KOPT-K1 (cell line): ENCODE measurements around the gene TOGARAM2.

ENCODE experiments used
- H3K27ac ChIP-seq: fragments of 200-600 bp; sonication (generic); 2 replicates; pipeline ENCODE4 v1.5.1; 2016; ENCODE audit warnings: antibody characterized with exemption, mild to moderate bottlenecking, low read depth, low read length; ENCODE audit not compliant: poor library complexity, severe bottlenecking
- H3K36me3 ChIP-seq: fragments of 200-600 bp; sonication (generic); 2 replicates; pipeline ENCODE4 v1.5.1; 2017; ENCODE audit warnings: antibody characterized with exemption, mild to moderate bottlenecking, low read length, moderate library complexity; ENCODE audit not compliant: insufficient read depth
- H3K9me3 ChIP-seq: fragments of 200-600 bp; sonication (generic); 2 replicates; pipeline ENCODE4 v1.5.1; 2017; ENCODE audit warnings: antibody characterized with exemption, low read length, mild to moderate bottlenecking; ENCODE audit not compliant: insufficient read depth, poor library complexity, severe bottlenecking

TOGARAM2 gene

DNA sequence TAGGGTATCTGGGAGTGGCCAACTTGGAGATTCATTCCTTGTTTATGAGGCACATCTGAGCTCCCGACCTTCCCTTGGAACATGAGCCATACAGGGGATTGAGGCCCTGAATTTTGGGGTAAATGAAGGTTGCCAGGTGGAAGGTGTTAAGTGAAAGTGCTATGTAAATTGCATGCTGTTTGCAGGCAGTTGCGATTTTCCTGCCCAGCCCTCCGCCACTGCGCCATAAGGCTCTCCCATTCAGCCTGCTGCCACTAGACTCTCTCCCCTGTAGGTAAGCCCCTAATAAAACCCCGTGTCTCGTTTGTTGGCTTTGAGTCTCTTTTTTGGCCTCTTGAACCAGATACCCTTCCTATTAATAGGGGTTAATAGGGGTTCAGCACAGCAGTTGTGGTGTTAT, 59.5 kb downstream of the TOGARAM2 start:
- Histone ChIP-seq H3K27ac (no peak overlapping the region), H3K9me3 (no peaks in the 10 kb centered on the region), H3K36me3 (peaks cover 4% of the 10 kb centered on the region; the same call in 1 of the 2 replicates)

DNA sequence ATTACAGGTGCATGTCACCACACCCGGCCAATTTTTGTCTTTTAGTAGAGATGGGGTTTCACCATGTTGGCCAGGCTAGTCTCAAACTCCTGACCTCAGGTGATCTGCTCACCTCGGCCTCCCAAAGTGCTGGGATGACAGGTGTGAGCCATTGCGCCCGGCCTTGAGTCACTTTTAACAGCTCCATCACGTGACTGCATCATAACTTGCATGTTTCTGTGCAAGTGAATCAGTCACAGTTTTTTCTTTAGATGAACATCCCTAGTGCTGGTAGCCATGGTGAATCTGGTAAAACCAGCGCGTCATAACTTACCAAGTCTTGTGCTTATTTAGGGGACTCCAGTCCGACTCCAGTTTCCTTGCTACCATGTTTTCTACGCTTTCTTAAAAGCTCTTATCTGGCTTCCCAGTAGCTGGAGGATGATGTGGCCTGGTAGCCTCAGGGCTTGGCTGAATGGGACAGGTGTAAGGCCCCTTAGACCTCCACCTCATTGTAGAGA, 60.1 kb downstream of the TOGARAM2 start:
- Histone ChIP-seq H3K36me3 (peaks cover 4% of the 10 kb centered on the region; the same call in 1 of the 2 replicates), H3K9me3 (no peaks in the 10 kb centered on the region), H3K27ac (no peak overlapping the region)

DNA sequence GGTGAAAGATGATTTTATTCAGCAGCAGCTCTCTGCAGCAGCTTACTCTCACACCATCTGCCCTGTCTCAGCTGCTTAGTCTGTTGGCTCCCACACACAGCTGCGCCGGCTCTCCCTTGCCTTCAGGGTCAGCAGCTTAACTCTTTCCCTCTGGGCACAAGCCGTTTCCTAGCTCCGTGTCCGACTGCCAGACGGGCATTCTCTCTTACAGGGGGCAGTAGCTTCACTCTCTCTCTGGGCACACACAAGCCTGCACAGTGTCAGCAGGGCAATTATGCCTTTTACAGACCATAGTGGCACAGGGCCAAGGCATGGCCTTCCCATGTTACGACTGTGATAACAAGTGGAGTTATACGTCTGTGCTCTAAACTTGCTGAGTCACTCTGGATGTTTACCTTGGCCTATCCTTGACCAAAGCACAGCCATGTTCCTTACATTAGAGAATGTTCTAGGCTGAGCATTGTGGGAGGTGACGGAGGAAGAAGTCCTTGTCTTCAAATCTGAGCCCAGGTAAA, 61.5 kb downstream of the TOGARAM2 start:
- Histone ChIP-seq H3K9me3 (no peaks in the 10 kb centered on the region), H3K36me3 (no peaks in the 10 kb centered on the region), H3K27ac (no peak overlapping the region)

DNA sequence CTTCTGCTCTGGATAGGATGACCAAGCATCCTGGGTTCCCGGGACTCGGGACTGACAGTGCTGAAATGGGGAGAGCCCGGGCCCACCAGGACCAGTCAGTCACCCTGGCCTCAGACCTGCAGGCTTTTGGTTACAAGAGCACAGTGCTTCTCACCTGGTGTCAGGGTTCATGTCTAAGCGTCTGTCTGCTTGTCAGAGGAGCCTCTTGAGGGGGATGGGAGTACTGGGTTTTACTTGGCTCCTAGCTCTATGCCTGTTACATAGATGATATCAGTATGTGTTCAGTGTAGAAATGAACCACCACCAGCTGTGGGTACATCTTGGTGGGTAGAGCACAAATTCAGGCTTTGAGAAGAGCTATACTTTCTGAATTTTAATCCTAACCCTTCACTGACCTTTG, 63.4 kb downstream of the TOGARAM2 start:
- Histone ChIP-seq H3K36me3 (no peaks in the 10 kb centered on the region), H3K9me3 (no peaks in the 10 kb centered on the region), H3K27ac (no peak overlapping the region)

DNA sequence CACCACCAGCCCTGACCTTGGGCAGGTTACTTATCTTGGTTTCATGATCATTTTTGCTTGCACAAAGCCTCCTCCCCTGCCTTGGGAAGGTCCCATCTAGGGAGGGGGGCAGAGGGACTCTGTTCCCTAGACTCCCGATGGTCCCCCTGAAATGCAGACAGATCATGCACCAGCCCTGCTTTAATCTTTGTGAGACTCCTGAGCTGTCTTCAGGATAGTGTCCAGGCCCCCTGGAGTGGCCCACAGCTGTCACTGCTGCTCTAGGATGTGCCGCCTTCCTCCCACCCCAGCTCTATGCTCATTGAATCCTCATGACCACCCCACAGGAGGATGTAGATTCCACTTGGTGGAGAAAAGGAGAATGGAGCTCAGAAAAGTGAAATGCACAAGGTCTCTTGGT, 65.2 kb downstream of the TOGARAM2 start:
- no peaks in the 10 kb centered on the region for H3K9me3 ChIP-seq
- H3K36me3 ChIP-seq, result no peaks in the 10 kb centered on the region
- H3K27ac ChIP-seq, result no peak overlapping the region

DNA sequence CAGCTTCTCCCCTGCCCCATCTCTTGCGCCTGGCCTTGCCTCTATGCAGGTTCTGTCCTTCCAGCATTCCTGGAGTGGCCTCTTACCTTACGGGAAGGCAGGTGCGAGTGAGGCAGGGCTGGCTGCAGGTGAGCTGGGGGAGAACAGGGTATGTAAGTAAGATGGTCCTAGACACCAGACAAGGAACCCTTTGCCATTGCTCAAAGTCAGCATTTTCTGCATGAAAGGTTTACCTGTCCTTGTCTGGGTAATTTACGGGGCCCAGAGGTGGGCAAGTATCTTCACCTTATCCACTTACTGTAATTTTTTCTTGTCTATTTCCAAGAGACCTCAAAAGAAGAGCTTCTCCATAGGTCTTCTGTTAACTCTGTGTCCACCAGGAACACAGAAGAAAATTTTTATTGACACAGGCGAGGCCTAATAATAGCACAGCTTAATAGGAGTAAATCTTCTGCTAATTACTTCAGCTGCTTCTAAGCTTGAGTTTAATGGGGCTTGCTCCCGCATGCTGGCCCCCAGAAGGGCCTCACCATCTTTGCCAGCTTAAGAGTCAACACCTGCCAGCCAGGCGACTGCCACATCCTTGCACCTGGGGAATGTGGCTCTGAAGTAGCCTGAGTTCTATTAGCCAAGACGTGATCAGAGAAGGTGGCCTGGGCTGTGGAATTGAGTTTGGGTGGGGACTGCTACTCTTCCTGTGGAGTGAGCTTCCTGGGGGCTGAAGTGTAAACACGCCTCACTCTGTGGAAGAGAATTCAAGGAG, 66.2 kb downstream of the TOGARAM2 start:
- Histone ChIP-seq H3K9me3 (no peaks in the 10 kb centered on the region), H3K27ac (peak overlapping the region; percentile 2), H3K36me3 (no peaks in the 10 kb centered on the region)

DNA sequence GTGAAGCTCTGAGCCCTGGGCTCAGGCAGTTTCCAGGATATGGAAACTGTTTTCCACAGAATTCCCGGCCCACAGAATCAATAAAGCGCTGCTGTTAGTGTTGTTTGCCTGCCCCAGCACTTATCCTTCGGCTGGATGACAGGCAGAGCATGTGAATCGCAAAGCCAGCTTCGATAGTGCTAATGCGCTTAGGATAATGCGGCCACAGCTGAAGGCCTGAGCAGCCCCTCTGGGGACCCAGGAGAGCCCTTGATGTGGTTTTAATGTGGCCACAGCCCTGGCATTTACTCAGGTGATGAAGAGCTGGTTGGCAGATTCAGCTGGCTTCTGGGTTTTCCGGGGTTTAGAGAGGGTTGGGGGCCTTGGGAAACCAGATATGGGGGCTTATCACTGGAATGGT, 69.5 kb downstream of the TOGARAM2 start:
- Histone ChIP-seq H3K9me3 (no peaks in the 10 kb centered on the region), H3K36me3 (no peaks in the 10 kb centered on the region), H3K27ac (no peak overlapping the region)

DNA sequence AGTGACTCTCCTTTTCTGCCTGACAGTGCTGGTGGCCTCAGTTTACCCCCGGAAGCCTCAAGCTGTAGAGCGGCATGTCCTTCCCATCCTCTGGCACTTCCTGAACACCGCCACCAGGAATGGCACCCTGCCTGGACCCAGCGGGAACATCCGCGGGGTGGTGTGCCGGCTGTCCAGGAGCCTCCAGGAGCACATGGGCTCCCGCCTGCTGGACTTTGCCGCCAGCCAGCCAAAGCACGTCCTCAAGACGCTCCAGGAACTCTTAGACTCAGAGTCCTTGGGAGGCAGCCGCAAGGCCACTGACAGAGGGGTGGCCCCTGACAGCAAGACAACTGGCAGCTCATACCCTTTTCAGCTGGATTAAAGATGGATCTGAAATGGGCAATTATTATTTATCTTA, 70.6 kb downstream of the TOGARAM2 start:
- H3K27ac ChIP-seq, result no peak overlapping the region
- H3K36me3 ChIP-seq, result no peaks in the 10 kb centered on the region
- no peaks in the 10 kb centered on the region for H3K9me3 ChIP-seq

DNA sequence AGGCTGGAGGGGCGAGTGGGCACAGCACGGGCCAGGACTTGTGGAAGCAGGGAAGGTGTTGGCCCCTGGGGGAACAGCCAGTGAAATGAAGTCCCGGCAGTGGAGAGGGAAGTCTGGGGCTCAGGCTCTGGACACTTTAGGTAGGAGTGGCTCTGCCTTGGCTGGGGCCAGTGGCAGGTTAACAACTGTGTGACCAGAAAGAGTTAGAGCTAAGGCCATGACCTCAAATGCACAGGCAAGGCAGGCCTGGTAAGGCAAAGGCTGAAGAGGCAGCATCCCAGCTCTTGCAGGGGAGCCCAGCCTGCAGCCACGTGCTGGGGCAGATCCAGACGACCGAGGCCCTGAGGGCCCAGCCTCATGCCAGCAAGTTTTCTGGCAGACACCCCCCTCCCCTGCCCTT, 71.7 kb downstream of the TOGARAM2 start:
- Histone ChIP-seq H3K9me3 (no peaks in the 10 kb centered on the region), H3K36me3 (no peaks in the 10 kb centered on the region), H3K27ac (no peak overlapping the region)

DNA sequence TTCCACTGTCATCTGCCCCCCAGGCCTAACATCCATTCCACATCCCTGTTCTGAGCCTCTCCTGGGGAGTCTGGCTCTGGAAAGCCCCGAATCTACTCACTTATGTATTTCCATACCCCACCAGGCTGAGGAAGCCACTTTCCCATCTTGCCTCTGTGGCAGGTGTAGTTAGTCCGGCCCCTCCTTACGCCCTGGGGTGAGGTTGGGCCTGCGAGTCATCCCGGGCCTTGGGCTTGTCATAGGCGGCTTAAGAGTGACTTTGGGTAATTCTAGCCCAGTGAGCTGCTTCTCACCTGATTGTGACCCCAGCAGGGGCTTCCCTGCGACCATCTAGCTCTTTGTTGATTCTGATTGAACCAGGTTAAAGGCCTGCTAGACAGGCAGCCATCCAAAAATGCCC, 72.1 kb downstream of the TOGARAM2 start:
- Histone ChIP-seq H3K36me3 (no peaks in the 10 kb centered on the region), H3K9me3 (no peaks in the 10 kb centered on the region), H3K27ac (no peak overlapping the region)

DNA sequence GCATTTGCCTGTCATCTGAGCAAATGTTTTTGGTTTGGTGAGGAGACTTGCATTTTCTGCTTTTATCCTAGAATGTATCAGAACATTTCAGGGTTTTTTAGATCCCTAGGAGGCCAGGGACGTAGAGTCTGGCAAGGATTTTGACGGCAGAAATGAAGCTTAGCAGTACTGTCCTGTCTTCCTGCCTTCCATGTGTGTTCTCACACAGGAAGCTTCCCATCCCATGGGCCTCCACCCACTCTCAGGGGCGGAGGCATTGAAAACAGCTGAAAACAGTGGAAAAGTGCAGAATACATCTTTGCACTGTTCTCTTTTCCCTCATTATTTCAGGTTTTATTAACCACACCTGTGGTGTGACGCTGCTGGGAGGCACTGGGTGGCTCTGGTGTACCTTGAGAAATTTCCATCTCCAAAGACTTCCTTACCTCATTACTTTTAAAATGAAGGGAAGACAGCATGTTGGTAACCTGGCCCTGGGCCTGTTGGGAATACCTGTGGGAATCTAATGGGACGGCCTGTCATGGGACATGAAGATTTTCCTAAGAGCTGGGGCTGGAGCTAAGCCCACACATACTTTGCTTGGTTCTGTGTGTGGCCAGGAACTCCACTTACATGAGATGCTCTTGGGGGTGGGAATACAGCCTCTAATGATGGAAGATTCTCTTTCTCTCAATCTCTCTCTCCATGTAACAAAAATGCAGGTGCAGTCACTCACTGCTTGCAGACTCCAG, 72.7 kb downstream of the TOGARAM2 start:
- Histone ChIP-seq H3K27ac (no peak overlapping the region), H3K36me3 (no peaks in the 10 kb centered on the region), H3K9me3 (no peaks in the 10 kb centered on the region)

DNA sequence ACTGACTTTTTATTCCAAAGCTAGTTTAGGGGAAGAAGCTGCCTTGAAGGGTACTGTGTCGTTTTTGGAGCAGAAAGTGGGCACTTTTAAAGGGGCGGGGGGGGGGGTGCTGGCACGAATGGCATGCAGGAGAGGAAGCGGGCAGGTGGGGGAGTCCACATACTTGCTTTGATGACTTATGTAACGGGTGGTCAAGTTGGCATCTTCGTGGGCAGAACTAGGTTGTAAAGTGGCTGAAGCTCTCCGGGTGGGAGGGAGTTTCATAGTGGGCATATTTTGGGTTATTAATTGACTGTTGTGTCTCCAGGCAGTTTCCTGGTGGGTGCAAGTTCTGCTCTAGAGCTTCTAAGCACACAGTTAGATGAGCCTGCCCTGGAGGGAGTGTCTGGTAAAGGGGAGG, 73.3 kb downstream of the TOGARAM2 start:
- H3K27ac ChIP-seq, result no peak overlapping the region
- no peaks in the 10 kb centered on the region for H3K9me3 ChIP-seq
- H3K36me3 ChIP-seq, result no peaks in the 10 kb centered on the region

DNA sequence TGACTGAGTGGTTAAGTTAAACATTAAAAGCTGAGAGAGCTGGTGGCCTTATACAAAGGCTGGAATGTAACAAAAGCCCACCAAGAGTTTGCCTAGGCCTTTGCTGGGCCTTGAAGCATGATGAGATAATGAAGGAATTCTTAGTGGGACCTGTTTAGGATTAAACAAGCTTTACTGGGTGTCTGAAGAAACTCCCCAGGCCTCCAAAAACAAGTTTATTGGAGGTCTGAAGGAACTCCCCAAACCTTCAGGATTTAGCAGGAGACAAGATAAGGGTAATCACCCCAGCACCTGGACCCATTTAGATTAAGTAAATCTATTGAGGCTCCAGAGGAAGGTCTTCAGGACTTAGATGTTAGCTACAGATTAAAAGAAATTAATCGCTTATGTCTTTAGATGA, 74.5 kb downstream of the TOGARAM2 start:
- Histone ChIP-seq H3K36me3 (no peaks in the 10 kb centered on the region), H3K9me3 (no peaks in the 10 kb centered on the region)

DNA sequence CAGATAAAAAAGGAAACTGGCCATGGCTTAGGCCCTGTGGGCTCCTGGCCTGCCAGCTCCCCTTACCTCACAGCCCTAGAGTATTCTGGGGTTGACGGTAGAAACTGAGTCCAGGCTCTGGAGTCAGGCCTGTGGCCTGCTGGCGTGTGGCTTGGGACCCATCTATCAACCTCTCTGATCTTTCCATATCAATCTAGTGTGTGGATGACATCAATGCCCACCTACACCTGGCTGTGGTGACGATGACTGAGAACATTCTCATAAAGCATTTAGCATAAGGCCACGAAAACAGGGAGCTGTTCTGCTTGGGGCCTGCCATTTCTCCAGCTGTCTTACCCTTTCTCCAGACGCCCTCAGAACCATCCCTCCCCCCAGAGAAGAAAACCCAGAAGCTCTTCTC, 75.4 kb downstream of the TOGARAM2 start:
- Histone ChIP-seq H3K9me3 (no peaks in the 10 kb centered on the region), H3K27ac (no peak overlapping the region), H3K36me3 (no peaks in the 10 kb centered on the region)

More for the DNA sequence above, 74.5 kb downstream of the TOGARAM2 start:
- H3K27ac ChIP-seq, result no peak overlapping the region

DNA sequence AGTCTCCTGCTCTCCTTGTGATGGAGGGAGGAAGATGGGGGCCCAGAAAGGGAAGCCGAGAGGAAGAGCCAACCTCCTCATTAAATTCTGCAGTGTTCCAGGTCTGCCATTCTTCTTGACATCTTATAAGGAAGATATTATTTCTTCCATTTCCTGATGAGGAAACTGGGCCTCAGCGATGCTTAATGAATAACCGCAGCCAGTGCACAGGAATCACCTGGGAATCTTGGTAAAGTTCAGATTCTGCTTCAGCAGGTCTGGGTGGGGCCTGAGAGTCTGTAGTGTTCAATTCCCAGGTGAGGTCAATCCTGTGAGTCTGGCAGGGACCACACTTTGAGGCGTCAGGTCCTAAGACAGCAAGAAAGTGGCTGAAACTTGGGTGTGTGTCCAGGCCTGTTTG, 75.9 kb downstream of the TOGARAM2 start:
- Histone ChIP-seq H3K27ac (no peak overlapping the region), H3K36me3 (no peaks in the 10 kb centered on the region), H3K9me3 (no peaks in the 10 kb centered on the region)
